HepG2 (cell line): ENCODE measurements around the gene PCDHGB2. TPM values are rescaled to one million over a fixed set of nuclear protein-coding genes. Genes with fewer than 3 reads are reported as not detected.

Experiments used
- E2F2 ChIP-seq: sonication (generic); formaldehyde crosslinking; IDR thresholded peaks from 2 replicates; pipeline ENCODE4 v1.4.0; 2020; ENCODE audit warnings: missing genetic modification reagents, borderline replicate concordance
- FLYWCH1 ChIP-seq: sonication (generic); formaldehyde crosslinking; IDR thresholded peaks from 2 replicates; pipeline ENCODE4 v1.8.1; 2023; ENCODE audit warnings: mild to moderate bottlenecking, missing genetic modification reagents
- KLF15 ChIP-seq: sonication (generic); formaldehyde crosslinking; IDR thresholded peaks from 2 replicates; pipeline ENCODE4 v1.8.1; 2023; ENCODE audit warnings: borderline replicate concordance, mild to moderate bottlenecking, inconsistent platforms, missing genetic modification reagents, mixed read lengths
- LBX2 ChIP-seq: sonication (generic); formaldehyde crosslinking; IDR thresholded peaks from 2 replicates; pipeline ENCODE4 v1.5.0; 2020; ENCODE audit warnings: missing genetic modification reagents, mild to moderate bottlenecking, borderline replicate concordance
- MAZ ChIP-seq, 2 experiments: sonication (generic) in 1 of 2; formaldehyde crosslinking in 1 of 2; IDR thresholded peaks; 2 replicates each; pipeline versions ENCODE4 v1.5.0 to v1.6.1; 2012 to 2020; ENCODE audit warnings: low read depth in 2 of 2, mild to moderate bottlenecking in 2 of 2, borderline replicate concordance in 1 of 2, improper control_type of control experiment in 1 of 2, low read length in 1 of 2, missing genetic modification reagents in 1 of 2, moderate library complexity in 1 of 2
- PHF21A ChIP-seq: sonication (generic); formaldehyde crosslinking; IDR thresholded peaks from 2 replicates; pipeline ENCODE4 v1.5.0; 2020; ENCODE audit warnings: mild to moderate bottlenecking, missing genetic modification reagents
- SKI ChIP-seq: fragments of 450-650 bp; IDR thresholded peaks from one replicate; pipeline ENCODE4 v1.6.1; 2018; ENCODE audit warnings: mild to moderate bottlenecking; ENCODE audit not compliant: partially characterized antibody
- STAT6 ChIP-seq: sonication (generic); formaldehyde crosslinking; IDR thresholded peaks from 2 replicates; pipeline ENCODE4 v1.4.0; 2020; ENCODE audit warnings: missing genetic modification reagents, mild to moderate bottlenecking, borderline replicate concordance
- TEF ChIP-seq: sonication (generic); formaldehyde crosslinking; IDR thresholded peaks from 2 replicates; pipeline ENCODE4 v1.5.0; 2020; ENCODE audit warnings: missing genetic modification reagents
- THAP9 ChIP-seq: sonication (generic); formaldehyde crosslinking; IDR thresholded peaks from 2 replicates; pipeline ENCODE4; 2020; ENCODE audit warnings: missing genetic modification reagents, mild to moderate bottlenecking, borderline replicate concordance
- TMF1 ChIP-seq: sonication (generic); formaldehyde crosslinking; IDR thresholded peaks from 2 replicates; pipeline ENCODE4 v1.8.1; 2022; ENCODE audit warnings: low read depth, missing genetic modification reagents
- ZFP1 ChIP-seq: IDR thresholded peaks from 2 replicates; pipeline ENCODE4 v1.6.1; 2016
- ZNF343 ChIP-seq: sonication (generic); formaldehyde crosslinking; IDR thresholded peaks from 2 replicates; pipeline ENCODE4 v1.4.0; 2020; ENCODE audit warnings: mild to moderate bottlenecking, missing genetic modification reagents
- ZNF354B ChIP-seq: sonication (generic); formaldehyde crosslinking; IDR thresholded peaks from 2 replicates; pipeline ENCODE4 v1.8.0; 2022; ENCODE audit warnings: mild to moderate bottlenecking, missing genetic modification reagents
- ZNF414 ChIP-seq: sonication (generic); formaldehyde crosslinking; IDR thresholded peaks from 2 replicates; pipeline ENCODE4 v1.5.0; 2020; ENCODE audit warnings: missing genetic modification reagents
- ZNF484 ChIP-seq: sonication (generic); formaldehyde crosslinking; IDR thresholded peaks from 2 replicates; pipeline ENCODE4 v1.5.1; 2020; ENCODE audit warnings: mild to moderate bottlenecking, low read depth, missing genetic modification reagents, borderline replicate concordance
- ZSCAN25 ChIP-seq: sonication (generic); formaldehyde crosslinking; IDR thresholded peaks from 2 replicates; pipeline ENCODE4 v1.8.0; 2022; ENCODE audit warnings: mild to moderate bottlenecking, missing genetic modification reagents
- polyA plus RNA-seq, 8 experiments: library from polyadenylated mRNA; depleted of rRNA in 3 of 8; stranded (reverse) in 7 of 8; unstranded in 1 of 8; fragments of >200 nt; fragmentation: Illumina TruSeq in 4 of 8; extraction: Trizol in 4 of 8; gene quantifications; 2 replicates each; pipeline versions ENCODE4 v1.2.1 to v1.2.3, GENCODE V29; 2011 to 2016; ENCODE audit warnings: low read depth in 4 of 8, missing spikeins in 1 of 8, mixed read lengths in 1 of 8; ENCODE audit not compliant: insufficient read depth in 1 of 8
- total RNA-seq, 5 experiments: library from RNA; depleted of rRNA; stranded (reverse); fragments of >200 nt; fragmentation: Illumina TruSeq; extraction: Trizol; gene quantifications; 2 replicates each; pipeline ENCODE4 v1.2.3, GENCODE V29; 2016; ENCODE audit warnings: low read depth in 1 of 5

PCDHGB2 gene
- total and polyA plus RNA-seq, 2 of the 13 experiments (the other 11 are each of a cell fraction or from before 2014, with no cell fraction given): 0.64 to 0.82 TPM

- peak; percentile 25; the same call in 1 of the 2 replicates for TF ChIP-seq TEF
- TF ChIP-seq MAZ (IDR thresholded peaks at IDR 0.05; ENCODE audit: borderline replicate concordance, low read depth, low read length): peak; percentile 72
- TF ChIP-seq MAZ (CRISPR knock-in tag; IDR thresholded peaks at IDR 0.05; ENCODE audit: low read depth): peak; percentile 81
- TF ChIP-seq ZNF414: peak; percentile 69; the same call in 1 of the 2 replicates
- peak; percentile 71; the same call in 1 of the 2 replicates for TF ChIP-seq ZNF343
- no peak for TF ChIP-seq ZSCAN25 (CRISPR knock-in tag)
- peak; percentile 92 for TF ChIP-seq THAP9 (CRISPR knock-in tag)
- TF ChIP-seq E2F2 (CRISPR knock-in tag): peak; percentile 73; the same call in 1 of the 2 replicates
- TF ChIP-seq SKI: no peak
- TF ChIP-seq KLF15: no peak; the same call in 1 of the 2 replicates
- TF ChIP-seq FLYWCH1 (CRISPR knock-in tag): no peak
- no peak for TF ChIP-seq ZNF354B (CRISPR knock-in tag)
- TF ChIP-seq STAT6 (CRISPR knock-in tag): 0 out of 2 replicates have a peak, but pooled peaks have one; percentile 13
- no peak; the same call in 1 of the 2 replicates for TF ChIP-seq TMF1 (CRISPR knock-in tag)
- TF ChIP-seq ZNF484 (CRISPR knock-in tag): no peak
- TF ChIP-seq LBX2: peak; percentile 46; the same call in 1 of the 2 replicates
- TF ChIP-seq PHF21A (CRISPR knock-in tag): no peak
- no peak for TF ChIP-seq ZFP1 (CRISPR knock-in tag)
These were observed 39.3 kb upstream of the PCDHGB2 start, which contains the start of gene TAF7 (continued) for GRCh38 chr5:141320225-141321169.
